ENCODE data around the gene STEEP1.
"Not testable (repeated sequence)": the region's sequence is repeated elsewhere in the genome, so short reads cannot be mapped to it uniquely, and the experiment has no call there.

DNA sequence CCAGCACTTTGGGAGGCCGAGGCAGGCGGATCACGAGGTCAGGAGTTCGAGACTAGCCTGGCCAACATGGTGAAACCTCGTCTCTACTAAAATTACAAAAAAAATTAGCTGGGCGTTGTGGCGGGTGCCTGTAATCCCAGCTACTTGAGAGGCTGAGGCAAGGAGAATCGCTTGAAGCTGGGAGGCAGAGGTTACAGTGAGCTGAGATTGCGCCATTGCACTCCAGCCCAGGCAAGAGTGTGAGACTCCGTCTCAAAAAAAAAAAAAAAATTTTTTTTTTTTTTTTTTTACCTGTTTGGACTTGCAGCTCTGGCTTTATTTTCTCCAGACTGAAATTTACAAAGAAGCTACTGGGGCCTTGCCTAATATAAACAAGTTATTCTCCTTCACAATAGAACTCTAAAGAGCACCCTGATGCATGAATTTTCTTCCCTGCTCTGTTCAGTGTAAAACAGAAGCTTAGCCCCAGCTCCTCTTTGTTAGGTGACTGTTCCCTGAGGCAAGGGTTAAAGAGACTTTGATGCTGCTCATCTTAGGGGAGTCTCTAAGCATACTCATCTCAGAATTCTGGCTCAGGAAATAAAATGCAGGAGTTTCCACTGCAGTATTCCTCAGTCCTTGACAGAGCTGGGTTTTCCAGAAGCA, 71.2 kb downstream of the STEEP1 start:
- TF ChIP-seq, protein P1, sequence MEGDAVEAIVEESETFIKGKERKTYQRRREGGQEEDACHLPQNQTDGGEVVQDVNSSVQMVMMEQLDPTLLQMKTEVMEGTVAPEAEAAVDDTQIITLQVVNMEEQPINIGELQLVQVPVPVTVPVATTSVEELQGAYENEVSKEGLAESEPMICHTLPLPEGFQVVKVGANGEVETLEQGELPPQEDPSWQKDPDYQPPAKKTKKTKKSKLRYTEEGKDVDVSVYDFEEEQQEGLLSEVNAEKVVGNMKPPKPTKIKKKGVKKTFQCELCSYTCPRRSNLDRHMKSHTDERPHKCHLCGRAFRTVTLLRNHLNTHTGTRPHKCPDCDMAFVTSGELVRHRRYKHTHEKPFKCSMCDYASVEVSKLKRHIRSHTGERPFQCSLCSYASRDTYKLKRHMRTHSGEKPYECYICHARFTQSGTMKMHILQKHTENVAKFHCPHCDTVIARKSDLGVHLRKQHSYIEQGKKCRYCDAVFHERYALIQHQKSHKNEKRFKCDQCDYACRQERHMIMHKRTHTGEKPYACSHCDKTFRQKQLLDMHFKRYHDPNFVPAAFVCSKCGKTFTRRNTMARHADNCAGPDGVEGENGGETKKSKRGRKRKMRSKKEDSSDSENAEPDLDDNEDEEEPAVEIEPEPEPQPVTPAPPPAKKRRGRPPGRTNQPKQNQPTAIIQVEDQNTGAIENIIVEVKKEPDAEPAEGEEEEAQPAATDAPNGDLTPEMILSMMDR (IDR thresholded peaks at IDR 0.05; ENCODE audit: low read depth, low read length, poor library complexity, severe bottlenecking) = not testable (repeated sequence)
- TF ChIP-seq EZH2phosphoT487 (IDR thresholded peaks at IDR 0.05; ENCODE audit: borderline replicate concordance, low read length) = not testable (repeated sequence)
